Stimulated activated CD8-positive, alpha-beta memory T cell treated with anti-CD3 and anti-CD28 coated beads, Interleukin-12 subunit alpha, Interleukin-12 subunit beta, amount 100 ng/mL, for 24 hours (primary cell): ENCODE results near the gene SURF1.
A peak's percentile ranks its signal among the peaks of the same experiment; 100 is the strongest.

Experiments
- DNase-seq: peaks from one replicate; pipeline ENCODE4 v3.0.0-alpha.2; 2020; ENCODE audit errors: extremely low read depth

Gene SURF1

GRCh38 chr9:133362359-133363044, 6.2 kb upstream of the SURF1 start:
- no peak for DNase-seq

GRCh38 chr9:133361507-133362092, 5.3 kb upstream of the SURF1 start:
- no peak for DNase-seq

- no peak for DNase-seq
Observed at GRCh38 chr9:133360400-133361393, 4.4 kb upstream of the SURF1 start.

- no peak for DNase-seq
Observed at GRCh38 chr9:133359399-133360175, 3.3 kb upstream of the SURF1 start.

GRCh38 chr9:133357656-133358055, 1.4 kb upstream of the SURF1 start:
- DNase-seq: no peak

GRCh38 chr9:133355881-133356357, 368 bp downstream of the SURF1 start:
- DNase-seq: no peak

- no peak for DNase-seq
Observed at GRCh38 chr9:133354766-133355165, 1.5 kb downstream of the SURF1 start.

- DNase-seq: no peak
Observed at GRCh38 chr9:133353548-133353947, 2.7 kb downstream of the SURF1 start.

- no peak for DNase-seq
Observed at GRCh38 chr9:133352635-133353340, 3.5 kb downstream of the SURF1 start.

- DNase-seq: no peak
Observed at GRCh38 chr9:133351908-133352634, 4.2 kb downstream of the SURF1 start.

- no peak for DNase-seq
Observed at GRCh38 chr9:133351526-133351907, 4.8 kb downstream of the SURF1 start.

- no peak for DNase-seq
Observed at GRCh38 chr9:133349965-133350616, 6.2 kb downstream of the SURF1 start.

GRCh38 chr9:133348718-133349573, 7.3 kb downstream of the SURF1 start:
- DNase-seq: no peak

- DNase-seq: peak; percentile 78
Observed at GRCh38 chr9:133347985-133348717, 8.1 kb downstream of the SURF1 start, which contains the start of the genes MED22 and RPL7A. TSS of gene MED22 (minus strand) at chr9:133348131. CDS start at chr9:133346662, 1,469 bp downstream. TSS of gene RPL7A (plus strand) at chr9:133348218. CDS start at chr9:133348244, 26 bp downstream.

- no peak for DNase-seq
Observed at GRCh38 chr9:133347515-133347984, 8.7 kb downstream of the SURF1 start.

GRCh38 chr9:133346021-133346785, 10.1 kb downstream of the SURF1 start:
- no peak for DNase-seq

GRCh38 chr9:133345596-133345995, 10.7 kb downstream of the SURF1 start:
- DNase-seq: no peak
